ENCODE measurements around the gene SST. TPM values are rescaled to one million over a fixed set of nuclear protein-coding genes. Genes with fewer than 3 reads are reported as not detected.

Gene SST
- total RNA-seq, 2 donors from 2014 or later: not detected

- Histone ChIP-seq H3K4me3 (no peak within 1 kb of the TSS), H3K27me3 (replicated peaks; ENCODE audit: insufficient read depth) (no peaks in the 10 kb centered on the region), H3K9me3 (no peaks in the 10 kb centered on the region), H3K27ac (no peak within 1 kb of the TSS), H3K4me1 (ENCODE audit: control insufficient read depth in 1 of 2, low read depth in 2 of 2) (no peaks in the 10 kb centered on the region), H3K36me3 (no peaks in the 10 kb centered on the region)
- DNase-seq (ENCODE audit: low spot score) (no peak), ATAC-seq (ENCODE audit: insufficient number of reproducible peaks, low FRiP score, low read depth) (no peak)
- TF ChIP-seq CTCF (IDR thresholded peaks at IDR 0.05): no peak
Observed at GRCh38 chr3:187702507-187703033, 32.4 kb upstream of the SST start, which contains the start of gene RTP2. TSS of gene RTP2 (minus strand) at chr3:187702557. CDS start at chr3:187702128, 429 bp downstream.

- ATAC-seq (ENCODE audit: insufficient number of reproducible peaks, low FRiP score, low read depth) (no peak), DNase-seq (ENCODE audit: low spot score) (no peak)
- Histone ChIP-seq H3K9me3 (no peaks in the 10 kb centered on the region), H3K27ac (no peak overlapping the region), H3K4me3 (no peak overlapping the region), H3K27me3 (replicated peaks; ENCODE audit: insufficient read depth) (no peaks in the 10 kb centered on the region), H3K4me1 (ENCODE audit: control insufficient read depth in 1 of 2, low read depth in 2 of 2) (no peaks in the 10 kb centered on the region), H3K36me3 (no peaks in the 10 kb centered on the region)
- no peak for TF ChIP-seq CTCF (IDR thresholded peaks at IDR 0.05)
Observed at GRCh38 chr3:187700249-187700648, 30.1 kb upstream of the SST start.

GRCh38 chr3:187698499-187699399 lies 28.6 kb upstream of the SST start:
- no peaks in the 10 kb centered on the region for H3K4me1 ChIP-seq (ENCODE audit: control insufficient read depth in 1 of 2, low read depth in 2 of 2)
- no peak overlapping the region for H3K4me3 ChIP-seq
- no peaks in the 10 kb centered on the region for H3K27me3 ChIP-seq (replicated peaks; ENCODE audit: insufficient read depth)
- H3K9me3 ChIP-seq: no peaks in the 10 kb centered on the region
- TF ChIP-seq CTCF (IDR thresholded peaks at IDR 0.05): no peak
- H3K27ac ChIP-seq: no peak overlapping the region
- no peak for DNase-seq (ENCODE audit: low spot score)
- H3K36me3 ChIP-seq: no peaks in the 10 kb centered on the region
- no peak for ATAC-seq (ENCODE audit: insufficient number of reproducible peaks, low FRiP score, low read depth)

GRCh38 chr3:187696021-187696420 lies 25.8 kb upstream of the SST start:
- ATAC-seq (ENCODE audit: insufficient number of reproducible peaks, low FRiP score, low read depth): no peak
- TF ChIP-seq CTCF (IDR thresholded peaks at IDR 0.05): no peak
- Histone ChIP-seq H3K4me3 (no peak overlapping the region), H3K36me3 (no peaks in the 10 kb centered on the region), H3K27me3 (replicated peaks; ENCODE audit: insufficient read depth) (no peaks in the 10 kb centered on the region), H3K27ac (no peak overlapping the region), H3K9me3 (no peaks in the 10 kb centered on the region), H3K4me1 (ENCODE audit: control insufficient read depth in 1 of 2, low read depth in 2 of 2) (no peaks in the 10 kb centered on the region)
- DNase-seq (ENCODE audit: low spot score): no peak

GRCh38 chr3:187695449-187695848 lies 25.3 kb upstream of the SST start:
- no peak for TF ChIP-seq CTCF (IDR thresholded peaks at IDR 0.05)
- no peaks in the 10 kb centered on the region for H3K27me3 ChIP-seq (replicated peaks; ENCODE audit: insufficient read depth)
- H3K4me3 ChIP-seq: no peak overlapping the region
- no peaks in the 10 kb centered on the region for H3K9me3 ChIP-seq
- DNase-seq (ENCODE audit: low spot score): no peak
- no peaks in the 10 kb centered on the region for H3K36me3 ChIP-seq
- no peak overlapping the region for H3K27ac ChIP-seq
- ATAC-seq (ENCODE audit: insufficient number of reproducible peaks, low FRiP score, low read depth): no peak
- H3K4me1 ChIP-seq (ENCODE audit: control insufficient read depth in 1 of 2, low read depth in 2 of 2): no peaks in the 10 kb centered on the region
